ENCODE results near the gene MRE11. TPM values are rescaled to one million over a fixed set of nuclear protein-coding genes. Genes with fewer than 3 reads are reported as not detected.
"Not testable (repeated sequence)": the region's sequence is repeated elsewhere in the genome, so short reads cannot be mapped to it uniquely, and the experiment has no call there.

MRE11 gene
- total RNA-seq, 1 experiment from 2014 or later = 40.7 TPM

DNA sequence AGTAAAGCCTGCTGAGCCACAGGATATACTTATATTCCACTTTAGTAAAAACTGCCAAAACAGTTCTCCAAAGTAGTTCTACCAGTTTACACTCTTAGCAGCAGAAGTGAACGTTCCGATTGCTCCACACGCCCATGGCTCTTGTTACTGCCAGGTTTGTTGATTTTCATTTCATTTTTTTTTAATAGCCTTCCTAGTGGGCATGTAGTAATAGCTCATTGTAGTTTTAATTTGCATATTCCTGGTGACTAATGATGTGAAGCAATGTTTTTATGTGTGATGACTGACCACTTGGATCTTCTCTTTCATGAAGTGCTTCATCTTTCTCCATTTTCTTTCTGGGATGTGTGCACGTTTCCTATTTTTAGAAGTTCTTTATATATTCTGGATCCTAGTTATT lies 13.8 kb upstream of the MRE11 start:
- TF ChIP-seq, protein P1, sequence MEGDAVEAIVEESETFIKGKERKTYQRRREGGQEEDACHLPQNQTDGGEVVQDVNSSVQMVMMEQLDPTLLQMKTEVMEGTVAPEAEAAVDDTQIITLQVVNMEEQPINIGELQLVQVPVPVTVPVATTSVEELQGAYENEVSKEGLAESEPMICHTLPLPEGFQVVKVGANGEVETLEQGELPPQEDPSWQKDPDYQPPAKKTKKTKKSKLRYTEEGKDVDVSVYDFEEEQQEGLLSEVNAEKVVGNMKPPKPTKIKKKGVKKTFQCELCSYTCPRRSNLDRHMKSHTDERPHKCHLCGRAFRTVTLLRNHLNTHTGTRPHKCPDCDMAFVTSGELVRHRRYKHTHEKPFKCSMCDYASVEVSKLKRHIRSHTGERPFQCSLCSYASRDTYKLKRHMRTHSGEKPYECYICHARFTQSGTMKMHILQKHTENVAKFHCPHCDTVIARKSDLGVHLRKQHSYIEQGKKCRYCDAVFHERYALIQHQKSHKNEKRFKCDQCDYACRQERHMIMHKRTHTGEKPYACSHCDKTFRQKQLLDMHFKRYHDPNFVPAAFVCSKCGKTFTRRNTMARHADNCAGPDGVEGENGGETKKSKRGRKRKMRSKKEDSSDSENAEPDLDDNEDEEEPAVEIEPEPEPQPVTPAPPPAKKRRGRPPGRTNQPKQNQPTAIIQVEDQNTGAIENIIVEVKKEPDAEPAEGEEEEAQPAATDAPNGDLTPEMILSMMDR (conservative IDR thresholded peaks at IDR 0.05) = no peak
- no peaks in the 10 kb centered on the region for H3K9me3 ChIP-seq (ENCODE audit: control insufficient read depth, low read depth, low read length)
- H4K91ac ChIP-seq (ENCODE audit: insufficient read length, low read depth, low read length) = no peak overlapping the region
- H3K18ac ChIP-seq (ENCODE audit: insufficient read length, low read depth, low read length) = no peak overlapping the region
- no peak overlapping the region for H3K9ac ChIP-seq (ENCODE audit: extremely low read depth, insufficient read length, low read length)
- no peak overlapping the region for H3K23ac ChIP-seq (ENCODE audit: insufficient read length, low read depth, low read length)
- H3K27me3 ChIP-seq (ENCODE audit: insufficient read depth, low read length) = no peaks in the 10 kb centered on the region; the same call in 1 of the 2 replicates
- no peak overlapping the region for H2AK5ac ChIP-seq (ENCODE audit: insufficient read length, low read length)
- DNase-seq = no peak
- H3K79me1 ChIP-seq (ENCODE audit: insufficient read depth, low read depth, low read length, poor library complexity, severe bottlenecking) = no peaks in the 10 kb centered on the region
- H2BK15ac ChIP-seq (ENCODE audit: low read depth, low read length) = no peak overlapping the region
- Mint-ChIP-seq H3K27ac (no peak overlapping the region), H3K9me3 (peaks cover 0 to 5% of the 10 kb centered on the region in 2 experiments; a peak in 2 of 5 replicates), H3K4me1 (peaks cover 6 to 7% of the 10 kb centered on the region in 2 experiments; a peak in 3 of 4 replicates), H3K36me3 (ENCODE audit: insufficient read depth in 1 of 3, low read depth in 3 of 3) (no peaks in the 10 kb centered on the region), H3K27me3 (ENCODE audit: low read depth) (peaks cover 21% of the 10 kb centered on the region), H3K4me3 (no peak overlapping the region)
- H3K56ac ChIP-seq (ENCODE audit: insufficient read length, low read depth, low read length) = no peak overlapping the region
- no CpG with 5 or more reads among the region's 4 CpGs for WGBS (ENCODE audit: extremely low coverage, insufficient read length, low lambda C conversion rate)
- no peak overlapping the region for H3T11ph ChIP-seq (ENCODE audit: low read length)
- H3K4me2 ChIP-seq (ENCODE audit: insufficient read depth, insufficient read length, low read length) = no peak overlapping the region
- peaks cover 1% of the 10 kb centered on the region; the same call in 1 of the 2 replicates for H3K79me2 ChIP-seq (ENCODE audit: insufficient read depth, low read length)
- no peak overlapping the region for H4K5ac ChIP-seq (ENCODE audit: insufficient read length, low read depth, low read length)
- no peak overlapping the region for H2BK12ac ChIP-seq (ENCODE audit: insufficient read length, low read depth, low read length)
- H3K23me2 ChIP-seq (ENCODE audit: insufficient read length, low read depth, low read length, poor library complexity, severe bottlenecking) = peaks cover 7% of the 10 kb centered on the region
- H2BK20ac ChIP-seq (ENCODE audit: low read depth, low read length, poor library complexity, severe bottlenecking) = no peak overlapping the region
- H2BK5ac ChIP-seq (ENCODE audit: insufficient read length, low read length) = no peak overlapping the region
- H3K4ac ChIP-seq (ENCODE audit: low read depth, low read length) = no peak overlapping the region
- H4K20me1 ChIP-seq (ENCODE audit: control insufficient read depth, insufficient read depth, insufficient read length) = no peaks in the 10 kb centered on the region
- peaks cover 2% of the 10 kb centered on the region; the same call in 1 of the 2 replicates for H3K4me1 ChIP-seq (ENCODE audit: insufficient read depth, low read length)
- no peak overlapping the region for H2BK120ac ChIP-seq (ENCODE audit: low read depth, low read length, poor library complexity, severe bottlenecking)
- H3K14ac ChIP-seq (ENCODE audit: insufficient read depth, low read length) = no peak overlapping the region
- H3K27ac ChIP-seq (ENCODE audit: insufficient read length, low read depth, low read length) = no peak overlapping the region
- H4K8ac ChIP-seq (replicated peaks; ENCODE audit: insufficient read length, low read depth, low read length) = no peak overlapping the region
- H2AFZ ChIP-seq (ENCODE audit: low read length) = no peak overlapping the region

DNA sequence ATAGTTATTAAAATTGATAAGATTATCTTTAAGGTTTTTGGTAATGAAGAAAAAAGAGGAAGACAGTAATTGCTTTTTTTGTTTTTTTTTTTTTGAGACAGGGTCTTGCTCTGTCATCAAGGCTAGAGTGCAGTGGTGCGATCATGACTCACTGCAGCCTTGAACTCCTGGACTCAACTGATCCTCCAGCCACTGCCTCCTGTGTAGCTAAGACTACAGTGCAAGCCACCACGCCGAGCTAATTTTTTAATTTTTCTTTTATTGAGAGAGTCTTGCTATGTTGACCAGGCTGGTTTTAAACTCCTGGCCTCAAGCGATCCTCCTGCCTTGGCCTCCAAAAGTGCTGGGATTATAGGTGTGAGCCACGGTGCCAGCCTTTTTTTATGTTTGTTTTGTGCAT lies 12.9 kb upstream of the MRE11 start:
- WGBS (ENCODE audit: extremely low coverage, insufficient read length, low lambda C conversion rate) = no CpG with 5 or more reads among the region's 5 CpGs
- H3K9me3 ChIP-seq (ENCODE audit: control insufficient read depth, low read depth, low read length); H3K4me3 Mint-ChIP-seq: not testable (repeated sequence)

More for the DNA sequence above, 12.9 kb upstream of the MRE11 start:
- H2BK15ac ChIP-seq (ENCODE audit: low read depth, low read length); DNase-seq; H3K9me3 Mint-ChIP-seq; H3K14ac ChIP-seq (ENCODE audit: insufficient read depth, low read length); H2BK20ac ChIP-seq (ENCODE audit: low read depth, low read length, poor library complexity, severe bottlenecking); H4K20me1 ChIP-seq (ENCODE audit: control insufficient read depth, insufficient read depth, insufficient read length); H3K23me2 ChIP-seq (ENCODE audit: insufficient read length, low read depth, low read length, poor library complexity, severe bottlenecking); H4K91ac ChIP-seq (ENCODE audit: insufficient read length, low read depth, low read length); H2AK5ac ChIP-seq (ENCODE audit: insufficient read length, low read length); H3K23ac ChIP-seq (ENCODE audit: insufficient read length, low read depth, low read length); H4K5ac ChIP-seq (ENCODE audit: insufficient read length, low read depth, low read length); H2BK12ac ChIP-seq (ENCODE audit: insufficient read length, low read depth, low read length); H3K4me1 Mint-ChIP-seq; H2BK120ac ChIP-seq (ENCODE audit: low read depth, low read length, poor library complexity, severe bottlenecking); H3K4me2 ChIP-seq (ENCODE audit: insufficient read depth, insufficient read length, low read length); H3K27ac Mint-ChIP-seq; H3K56ac ChIP-seq (ENCODE audit: insufficient read length, low read depth, low read length); H3K79me2 ChIP-seq (ENCODE audit: insufficient read depth, low read length); H3K27ac ChIP-seq (ENCODE audit: insufficient read length, low read depth, low read length); H3K27me3 ChIP-seq (ENCODE audit: insufficient read depth, low read length); H3K79me1 ChIP-seq (ENCODE audit: insufficient read depth, low read depth, low read length, poor library complexity, severe bottlenecking); H3K4ac ChIP-seq (ENCODE audit: low read depth, low read length); H3K18ac ChIP-seq (ENCODE audit: insufficient read length, low read depth, low read length); H2BK5ac ChIP-seq (ENCODE audit: insufficient read length, low read length); H4K8ac ChIP-seq (replicated peaks; ENCODE audit: insufficient read length, low read depth, low read length); H3K9ac ChIP-seq (ENCODE audit: extremely low read depth, insufficient read length, low read length); H3K4me1 ChIP-seq (ENCODE audit: insufficient read depth, low read length); H3T11ph ChIP-seq (ENCODE audit: low read length); H3K36me3 Mint-ChIP-seq (ENCODE audit: insufficient read depth in 1 of 3, low read depth in 3 of 3); H2AFZ ChIP-seq (ENCODE audit: low read length): not testable (repeated sequence)
- H3K27me3 Mint-ChIP-seq (ENCODE audit: low read depth) = peaks cover 11% of the 10 kb centered on the region

Measured in H9 (cell line).